HG03097 (cell line): ENCODE measurements around the gene PARL.

Experiments used
- ATAC-seq: cut with Tn5 transposase; IDR thresholded peaks from one replicate; pipeline ENCODE4 v1.9.1; 2021; ENCODE audit not compliant: unreplicated experiment, low FRiP score

PARL gene

GRCh38 chr3:183818706-183819624, 65.7 kb downstream of the PARL start:
- no peak for ATAC-seq

DNA sequence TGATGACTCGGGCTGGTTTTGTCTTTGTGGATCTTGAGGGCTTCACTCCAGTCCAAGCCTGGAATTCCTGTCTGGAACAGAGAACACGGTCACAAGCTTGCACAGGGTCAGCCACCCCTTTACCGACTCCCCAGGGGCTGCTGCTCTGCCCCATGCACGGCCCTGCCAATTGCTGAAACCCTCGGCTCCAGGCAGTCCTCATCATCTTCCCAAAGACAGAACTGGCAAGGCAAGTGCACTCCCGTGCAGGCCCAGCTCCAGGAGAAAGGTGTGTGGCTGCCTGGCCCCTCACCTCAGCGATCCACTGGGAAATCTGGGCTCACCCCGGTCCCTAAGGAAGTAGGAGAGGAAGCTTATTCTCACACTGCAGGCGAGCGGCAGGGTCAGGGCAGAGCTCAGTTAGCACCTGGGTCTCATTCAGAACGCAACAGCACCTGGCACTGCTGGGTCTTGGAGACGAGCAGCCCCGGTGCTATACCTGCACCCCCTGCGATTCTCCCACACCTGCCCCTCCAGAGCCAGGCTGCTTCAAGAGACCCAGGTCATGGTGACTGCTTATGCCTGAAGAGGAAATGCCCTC, 66.5 kb downstream of the PARL start:
- no peak for ATAC-seq

- no peak for ATAC-seq
These were observed 67.0 kb downstream of the PARL start for GRCh38 chr3:183817639-183818038.

- ATAC-seq = no peak
These were observed 67.8 kb downstream of the PARL start for GRCh38 chr3:183816681-183817510.

- ATAC-seq = no peak
These were observed 68.7 kb downstream of the PARL start for GRCh38 chr3:183815951-183816475.

GRCh38 chr3:183815563-183815940, 69.1 kb downstream of the PARL start:
- ATAC-seq = no peak

DNA sequence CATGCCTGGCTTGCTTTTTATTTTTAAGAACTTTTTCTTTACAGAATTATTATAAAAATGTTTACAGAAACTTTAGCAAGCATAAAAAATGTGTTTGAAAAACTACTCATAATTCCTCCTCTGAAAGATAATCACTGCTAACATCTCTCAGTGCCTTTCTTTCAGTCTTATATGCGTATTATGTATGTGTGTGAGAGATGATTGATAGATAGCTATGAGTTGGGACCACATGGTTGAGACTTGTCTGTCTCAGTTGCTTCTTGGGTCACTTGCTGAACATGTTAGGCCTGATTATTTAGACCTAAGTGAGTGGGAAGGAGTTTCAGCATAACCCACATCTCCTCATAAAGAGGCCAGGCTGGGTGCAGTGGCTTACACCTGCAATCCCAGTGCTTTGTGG, 70.4 kb downstream of the PARL start:
- no peak for ATAC-seq

- ATAC-seq = no peak
These were observed 71.8 kb downstream of the PARL start for GRCh38 chr3:183812761-183813445.

- no peak for ATAC-seq
These were observed 73.0 kb downstream of the PARL start for GRCh38 chr3:183811638-183812037.

- ATAC-seq = no peak
These were observed 73.8 kb downstream of the PARL start for GRCh38 chr3:183810643-183811594.

DNA sequence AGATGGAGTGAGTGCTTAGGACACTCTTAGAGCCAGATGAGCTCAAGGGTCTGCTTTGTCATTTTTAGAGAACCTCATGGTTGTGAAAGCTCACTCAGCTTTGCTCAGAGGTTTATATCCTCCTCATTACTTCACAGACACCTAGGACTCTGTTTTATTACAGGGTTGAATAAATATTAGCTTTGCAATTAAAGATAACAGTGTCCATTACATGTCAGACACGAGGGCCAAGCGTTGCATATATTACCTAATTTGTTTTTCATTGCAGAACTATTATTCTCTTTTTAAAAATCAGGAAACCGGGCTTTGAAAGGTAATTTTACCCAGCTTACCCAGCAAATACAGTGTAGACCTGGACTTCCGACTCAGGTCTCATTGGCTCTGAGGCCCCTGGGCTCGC, 75.4 kb downstream of the PARL start:
- ATAC-seq = no peak

GRCh38 chr3:183808355-183808754, 76.3 kb downstream of the PARL start:
- no peak for ATAC-seq

DNA sequence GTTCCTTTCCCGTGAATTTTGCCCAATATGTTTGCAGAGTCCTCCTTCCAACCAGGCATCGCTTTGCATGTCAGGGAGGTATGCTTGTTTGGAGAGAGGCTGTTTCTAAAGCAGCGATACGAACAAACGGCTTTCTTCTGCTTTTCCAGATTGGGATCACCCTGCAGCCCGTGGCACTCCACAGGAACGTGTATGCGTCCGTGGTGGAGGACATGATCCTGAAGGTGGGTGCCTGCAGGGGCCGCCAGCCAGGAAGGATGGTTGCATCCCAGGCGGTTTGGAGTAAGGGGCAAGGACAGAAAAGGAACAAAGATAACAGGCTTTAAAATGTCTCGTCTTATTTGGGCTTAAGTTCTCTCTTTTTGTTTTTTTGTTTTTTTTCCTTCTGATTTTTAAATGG, 76.8 kb downstream of the PARL start:
- ATAC-seq = no peak

- no peak for ATAC-seq
These were observed 77.4 kb downstream of the PARL start for GRCh38 chr3:183807209-183807728.

DNA sequence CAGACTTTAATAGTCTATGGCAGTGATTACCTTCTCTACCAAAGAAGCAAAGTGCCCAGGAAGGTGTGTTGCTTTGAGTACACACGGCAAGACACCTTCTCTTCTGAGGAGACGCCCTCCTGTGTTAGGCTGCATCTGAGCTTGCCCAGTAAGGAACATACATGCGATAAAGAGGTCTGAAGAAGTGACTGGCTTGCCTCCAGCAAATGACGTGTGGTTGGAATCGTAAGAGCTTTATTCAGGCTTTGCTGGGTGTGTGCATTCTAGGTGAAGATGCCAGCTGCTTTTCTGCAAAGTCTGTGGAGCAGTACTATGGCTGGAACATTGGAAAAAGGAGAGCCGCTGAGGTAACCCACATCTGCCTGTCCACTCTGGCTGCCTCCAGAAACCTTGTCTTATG, 81.7 kb downstream of the PARL start:
- ATAC-seq = no peak

GRCh38 chr3:183801601-183802000, 83.1 kb downstream of the PARL start:
- no peak for ATAC-seq

- ATAC-seq = no peak
These were observed 84.3 kb downstream of the PARL start for GRCh38 chr3:183800243-183800863.

- no peak for ATAC-seq
These were observed 85.2 kb downstream of the PARL start for GRCh38 chr3:183799461-183799860.

DNA sequence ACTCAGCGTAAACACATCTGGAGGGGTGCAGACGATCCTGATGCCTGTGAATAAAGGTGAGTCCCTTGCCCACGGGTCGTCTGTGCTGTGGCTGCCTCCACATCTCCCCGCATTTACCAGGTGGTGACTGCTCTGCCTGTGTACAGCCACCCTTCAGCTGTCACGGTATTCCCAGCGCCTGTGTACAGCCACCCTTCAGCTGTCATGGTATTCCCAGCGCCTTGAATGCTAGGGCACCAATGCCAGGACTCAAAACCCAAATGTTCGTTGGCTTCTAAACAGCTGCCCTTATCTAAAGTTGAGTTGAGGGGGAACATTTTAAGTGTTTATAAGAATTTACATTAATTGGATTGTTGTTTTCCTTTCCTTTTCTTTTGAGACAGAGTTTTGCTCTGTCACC, 86.7 kb downstream of the PARL start:
- no peak for ATAC-seq
